Right cardiac atrium (tissue), 5 donors: ENCODE measurements around the gene EFS. TPM values are rescaled to one million over a fixed set of nuclear protein-coding genes. Genes with fewer than 3 reads are reported as not detected.

Experiments used
- ATAC-seq, 2 donors: fragments of 200-7000 bp; cut with Tn5 transposase; one replicate each; pipeline versions ENCODE4 v1.8.0 to v1.9.1; 2020; ENCODE audit warnings: moderate library complexity in 2 of 2, mild to moderate bottlenecking in 1 of 2
- DNase-seq, 3 donors: peaks; one replicate each; pipeline ENCODE4 v3.0.0-alpha.2; 2020
- H3K27ac ChIP-seq: one replicate; pipeline ENCODE4 v1.5.1; 2013; ENCODE audit warnings: mild to moderate bottlenecking, low read length, control low read depth, moderate library complexity
- H3K27me3 ChIP-seq: one replicate; pipeline ENCODE4 v1.6.1; 2013; ENCODE audit not compliant: control insufficient read depth, insufficient read depth
- H3K4me1 ChIP-seq: one replicate; pipeline ENCODE4 v1.6.1; 2013; ENCODE audit warnings: low read length; ENCODE audit not compliant: control insufficient read depth, insufficient read depth
- H3K4me3 ChIP-seq: one replicate; pipeline ENCODE4 v1.5.1; 2013; ENCODE audit warnings: low read length, control low read depth
- H3K9me3 ChIP-seq: one replicate; pipeline ENCODE4 v1.6.1; 2013; ENCODE audit warnings: low read length; ENCODE audit not compliant: control insufficient read depth
- WGBS: extraction: QIAGEN DNeasy Blood & Tissue Kit; methylation state at CpG from one replicate; pipeline ENCODE4 v1.1.7; 2013; 5-methylcytosine and 5-hydroxymethylcytosine counted together
- intact Hi-C, 4 donors: fragments of 100-400 bp; cut with DNase I; formaldehyde crosslinking; loops; one replicate each; pipeline versions ENCODE4 v1.11.0 to v1.14.0; 2022 to 2023
- polyA plus RNA-seq: library from polyadenylated mRNA; stranded (reverse); fragments of 200-250 nt; gene quantifications from one replicate; pipeline ENCODE4 v1.2.3, GENCODE V29; 2013
- total RNA-seq, 4 donors: library from RNA; stranded (reverse); fragmentation: NEBNext Ultra II Directional; extraction: Animal tissue kit (Norgen Biotek cat#: 25700); gene quantifications; one replicate each; pipeline ENCODE4 v1.2.1, GENCODE V29; 2021
- donor health status: healthy with polysubstance abuse.
- donor health status: DM: no; HTN: yes; CAD: no.
- donor health status: DM: no; HTN: no; CAD: no.
- donor health status: DM: no; HTN: yes; CAD: no; lungs with severe emphysema.
- donor health status: DM: yes; HTN: yes; CAD: no.

Gene EFS
- total and polyA plus RNA-seq, 5 donors, result 6.2 to 10.1 (median 7.2) TPM

GRCh38 chr14:23379366-23380196 is 14.6 kb upstream of the EFS start:
- Histone ChIP-seq H3K27ac (no peak overlapping the region), H3K9me3 (no peaks in the 10 kb centered on the region)
- intact Hi-C loops, result loop anchor here in 3 of 4 donors (5.0 kb wide), 2 partner anchors 52 to 112 kb away; no protein-coding TSS in a partner anchor

GRCh38 chr14:23378612-23379220 is 13.7 kb upstream of the EFS start:
- Histone ChIP-seq H3K27ac (no peak overlapping the region), H3K4me1 (no peaks in the 10 kb centered on the region), H3K9me3 (no peaks in the 10 kb centered on the region), H3K27me3 (no peaks in the 10 kb centered on the region), H3K4me3 (no peak overlapping the region)
- ATAC-seq (peak; percentile 8 to 10), DNase-seq (peak; percentile 53 to 82 (median 80))
- WGBS, result 65% methylated on average over 11 of the region's 11 CpGs
- intact Hi-C loops, result loop anchor here in 2 of 4 donors (5.0 kb wide), 2 partner anchors 51 to 111 kb away; no protein-coding TSS in a partner anchor

More at GRCh38 chr14:23379366-23380196, 14.6 kb upstream of the EFS start:
- Histone ChIP-seq H3K27me3 (no peaks in the 10 kb centered on the region), H3K4me3 (no peak overlapping the region), H3K4me1 (no peaks in the 10 kb centered on the region)
- peak; percentile 67 to 90 (median 89) for DNase-seq
- ATAC-seq, result peak; percentile 24 to 32
- WGBS, result 35% methylated on average over 12 of the region's 12 CpGs

- ATAC-seq (peak; percentile 2 to 5), DNase-seq (peak; percentile 48 to 72 (median 70))
- intact Hi-C loops, result loop anchor here in 2 of 4 donors (5.0 kb wide), 2 partner anchors 51 to 111 kb away; no protein-coding TSS in a partner anchor
- no peak overlapping the region for H3K4me3 ChIP-seq
- H3K9me3 ChIP-seq, result no peaks in the 10 kb centered on the region
- 60% methylated on average over 14 of the region's 14 CpGs for WGBS
- H3K27me3 ChIP-seq, result no peaks in the 10 kb centered on the region
- H3K27ac ChIP-seq, result no peak overlapping the region
- no peaks in the 10 kb centered on the region for H3K4me1 ChIP-seq
Measured at GRCh38 chr14:23377573-23378563, 12.9 kb upstream of the EFS start.

- 33% methylated on average over 11 of the region's 11 CpGs for WGBS
- peak in 1 of 2 donors; percentile 0 for ATAC-seq
- intact Hi-C loops, result loop anchor here in 2 of 4 donors (5.0 kb wide), 2 partner anchors 50 to 110 kb away; no protein-coding TSS in a partner anchor
Measured at GRCh38 chr14:23377198-23377550, 12.2 kb upstream of the EFS start.

GRCh38 chr14:23376482-23377197 is 11.7 kb upstream of the EFS start, which contains the start of gene CMTM5:
CMTM5 (plus strand) TSS chr14:23377046; CDS start chr14:23377252, 206 bp downstream.
- Histone ChIP-seq H3K27ac (no peak within 1 kb of the TSS), H3K9me3 (no peaks in the 10 kb centered on the region)
- intact Hi-C loops, result loop anchor here in 2 of 4 donors (5.0 kb wide), 2 partner anchors 49 to 109 kb away; no protein-coding TSS in a partner anchor

More at GRCh38 chr14:23377198-23377550, 12.2 kb upstream of the EFS start:
- peak in 1 of 3 donors; percentile 61 for DNase-seq
- Histone ChIP-seq H3K4me3 (no peak overlapping the region), H3K4me1 (no peaks in the 10 kb centered on the region), H3K27ac (no peak overlapping the region), H3K27me3 (no peaks in the 10 kb centered on the region), H3K9me3 (no peaks in the 10 kb centered on the region)

GRCh38 chr14:23375527-23376251 is 10.7 kb upstream of the EFS start:
- intact Hi-C loops, result loop anchor here in 2 of 4 donors (5.0 kb wide), 2 partner anchors 48 to 108 kb away; no protein-coding TSS in a partner anchor
- H3K9me3 ChIP-seq, result no peaks in the 10 kb centered on the region
- ATAC-seq, result no peak
- no peak overlapping the region for H3K27ac ChIP-seq
- 77% methylated on average over 21 of the region's 21 CpGs for WGBS
- H3K4me1 ChIP-seq, result no peaks in the 10 kb centered on the region
- no peak overlapping the region for H3K4me3 ChIP-seq
- H3K27me3 ChIP-seq, result no peaks in the 10 kb centered on the region
- DNase-seq, result peak in 2 of 3 donors; percentile 56 to 64

More at GRCh38 chr14:23376482-23377197, 11.7 kb upstream of the EFS start, which contains the start of gene CMTM5:
- DNase-seq, result peak; percentile 57 to 80 (median 80)
- H3K27me3 ChIP-seq, result no peaks in the 10 kb centered on the region
- WGBS, result 25% methylated on average over 13 of the region's 13 CpGs
- no peaks in the 10 kb centered on the region for H3K4me1 ChIP-seq
- peak; percentile 0 to 3 for ATAC-seq
- H3K4me3 ChIP-seq, result no peak within 1 kb of the TSS

- Histone ChIP-seq H3K4me1 (no peaks in the 10 kb centered on the region), H3K27me3 (no peaks in the 10 kb centered on the region), H3K9me3 (no peaks in the 10 kb centered on the region), H3K27ac (no peak overlapping the region), H3K4me3 (no peak overlapping the region)
- intact Hi-C loops, result no loop called here
- DNase-seq, result peak in 1 of 3 donors; percentile 23
- 78% methylated on average over 3 of the region's 3 CpGs for WGBS
- no peak for ATAC-seq
Measured at GRCh38 chr14:23373041-23373440, 8.1 kb upstream of the EFS start.

GRCh38 chr14:23372509-23372908 is 7.5 kb upstream of the EFS start, which contains the start of gene IL25:
IL25 (plus strand) TSS chr14:23372809.
- WGBS, result 71% methylated on average over 2 of the region's 2 CpGs
- H3K4me3 ChIP-seq, result no peak within 1 kb of the TSS
- no peak for ATAC-seq
- DNase-seq, result no peak
- intact Hi-C loops, result no loop called here
- H3K27ac ChIP-seq, result no peak within 1 kb of the TSS
- H3K9me3 ChIP-seq, result no peaks in the 10 kb centered on the region
- no peaks in the 10 kb centered on the region for H3K4me1 ChIP-seq
- no peaks in the 10 kb centered on the region for H3K27me3 ChIP-seq

- Histone ChIP-seq H3K27me3 (no peaks in the 10 kb centered on the region), H3K9me3 (no peaks in the 10 kb centered on the region), H3K27ac (no peak overlapping the region), H3K4me3 (no peak overlapping the region), H3K4me1 (no peaks in the 10 kb centered on the region)
- WGBS, result 67% methylated on average over 1 of the region's 1 CpG
- DNase-seq (no peak), ATAC-seq (no peak)
- intact Hi-C loops, result no loop called here
Measured at GRCh38 chr14:23371865-23372264, 6.9 kb upstream of the EFS start.
